Testis (tissue), 3 donors: Measurements from ENCODE around the gene LDLRAD4. TPM values are rescaled to one million over a fixed set of nuclear protein-coding genes. Genes with fewer than 3 reads are reported as not detected.

Experiments used
- DNase-seq: peaks from one replicate; pipeline ENCODE4 v3.0.0-alpha.2; 2019
- H3K27ac ChIP-seq, 2 donors: fragments of 200-600 bp; sonication (generic); one replicate each; pipeline ENCODE4 v1.5.1; 2019
- H3K27me3 ChIP-seq: fragments of 200-600 bp; sonication (generic); one replicate; pipeline ENCODE4 v1.5.1; 2019
- H3K36me3 ChIP-seq: fragments of 200-600 bp; sonication (generic); one replicate; pipeline ENCODE4 v1.5.1; 2017; ENCODE audit warnings: low read depth; ENCODE audit errors: missing control alignments
- H3K4me1 ChIP-seq: fragments of 200-600 bp; sonication (generic); one replicate; pipeline ENCODE4 v1.5.1; 2019
- H3K4me3 ChIP-seq, 2 donors: fragments of 200-600 bp; sonication (generic); one replicate each; pipeline ENCODE4 v1.5.1; 2017 to 2019
- H3K9me3 ChIP-seq: fragments of 200-600 bp; sonication (generic); one replicate; pipeline ENCODE4 v1.5.1; 2017
- CTCF ChIP-seq, 3 experiments: fragments of 450-650 bp in 2 of 3; fragments of 200-600 bp in 1 of 3; sonication (generic) in 1 of 3; IDR thresholded peaks; one replicate each; pipeline ENCODE4 v1.5.1; 2016 to 2019; ENCODE audit warnings: antibody characterized with exemption in 3 of 3, mild to moderate bottlenecking in 2 of 3, moderate library complexity in 1 of 3
- POLR2A ChIP-seq: fragments of 450-650 bp; IDR thresholded peaks from one replicate; pipeline ENCODE4 v1.6.1; 2017; ENCODE audit warnings: antibody characterized with exemption, mild to moderate bottlenecking, moderate library complexity
- WGBS, 2 donors: methylation state at CpG; one replicate each; pipeline ENCODE4 v1.1.5; 2018; 5-methylcytosine and 5-hydroxymethylcytosine counted together
- intact Hi-C: fragments of 100-400 bp; cut with DNase I; formaldehyde crosslinking; loops from one replicate; pipeline ENCODE4 v1.15.1; 2023; ENCODE audit warnings: low total_unique reads
- polyA plus RNA-seq: library from polyadenylated mRNA; stranded (reverse); fragments of 350-450 nt; fragmentation: Illumina TruSeq; extraction: RNeasy Lipid Tissue Mini Kit (QIAGEN cat#74804); gene quantifications from one replicate; pipeline ENCODE4 v1.2.3, GENCODE V29; 2014; ENCODE audit warnings: low read depth, low replicate concordance; ENCODE audit not compliant: insufficient read depth
- total RNA-seq, 2 donors: library from RNA; depleted of rRNA; stranded (reverse); fragments of >200 nt; gene quantifications; one replicate each; pipeline ENCODE4 v1.2.3, GENCODE V29; 2016

LDLRAD4 gene
- total and polyA plus RNA-seq, 3 donors from 2014 or later: 22.0 to 42.2 (median 25.9) TPM

DNA sequence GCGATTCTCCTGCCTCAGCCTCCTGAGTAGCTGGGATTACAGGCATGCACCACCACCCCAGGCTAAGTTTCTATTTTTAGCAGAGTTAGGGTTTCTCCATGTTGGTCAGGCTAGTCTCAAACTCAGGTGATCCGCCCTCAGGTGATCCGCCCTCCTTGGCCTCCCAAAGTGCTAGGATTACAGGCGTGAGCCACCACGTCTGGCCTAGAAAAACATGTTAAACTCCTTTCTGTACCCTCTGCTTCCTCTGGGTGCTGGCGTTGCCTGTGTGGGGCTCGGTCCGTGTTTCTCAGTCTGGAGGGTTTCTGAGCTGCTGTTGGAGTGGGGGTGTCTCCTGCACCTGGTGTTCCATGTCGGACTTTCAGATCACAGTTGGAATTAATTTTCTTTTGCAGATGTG is 17.9 kb downstream of the LDLRAD4 start:
- Histone ChIP-seq H3K4me1 (no peaks in the 10 kb centered on the region), H3K36me3 (no peaks in the 10 kb centered on the region), H3K27me3 (no peaks in the 10 kb centered on the region), H3K9me3 (no peaks in the 10 kb centered on the region), H3K27ac (no peak overlapping the region), H3K4me3 (no peak overlapping the region)
- 87 to 91% methylated on average over 9 of the region's 9 CpGs for WGBS, 2 donors
- intact Hi-C loops: no loop called here
- DNase-seq: no peak
- TF ChIP-seq POLR2A (no peak), CTCF (IDR thresholded peaks at IDR 0.05) (no peak)

DNA sequence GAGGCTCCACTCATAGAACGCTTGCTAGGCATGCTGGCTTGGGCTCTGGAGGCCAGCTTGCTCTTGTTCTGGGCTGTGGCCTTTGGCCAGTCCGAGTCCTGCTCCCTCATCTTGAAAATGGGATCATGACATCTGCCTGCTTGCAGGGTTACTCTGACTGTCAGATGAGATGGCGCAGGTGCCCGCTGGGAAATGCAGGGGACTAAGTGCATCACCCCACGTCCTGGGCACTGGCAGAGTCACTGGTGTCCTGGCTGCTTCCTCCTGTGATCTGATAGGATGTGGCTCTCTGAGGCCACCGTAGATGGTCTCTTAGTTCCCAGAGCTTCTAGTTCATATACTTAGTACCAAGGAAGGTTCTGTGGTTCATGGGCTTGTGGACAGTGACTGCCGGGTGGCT is 18.5 kb downstream of the LDLRAD4 start:
- H3K36me3 ChIP-seq: no peaks in the 10 kb centered on the region
- H3K27me3 ChIP-seq: no peaks in the 10 kb centered on the region
- WGBS, 2 donors: 85 to 93% methylated on average over 5 to 7 of the region's 7 CpGs
- intact Hi-C loops: no loop called here
- TF ChIP-seq CTCF (IDR thresholded peaks at IDR 0.05) (no peak), POLR2A (no peak)
- no peaks in the 10 kb centered on the region for H3K9me3 ChIP-seq
- H3K27ac ChIP-seq: no peak overlapping the region
- no peak overlapping the region for H3K4me3 ChIP-seq
- no peak for DNase-seq
- H3K4me1 ChIP-seq: no peaks in the 10 kb centered on the region

- Histone ChIP-seq H3K4me3 (no peak overlapping the region), H3K27me3 (no peaks in the 10 kb centered on the region), H3K4me1 (no peaks in the 10 kb centered on the region), H3K36me3 (no peaks in the 10 kb centered on the region), H3K9me3 (no peaks in the 10 kb centered on the region), H3K27ac (no peak overlapping the region)
- intact Hi-C loops: no loop called here
- no peak for DNase-seq
- TF ChIP-seq CTCF (IDR thresholded peaks at IDR 0.05) (no peak), POLR2A (no peak)
- WGBS, 2 donors: 77 to 95% methylated on average over 3 of the region's 3 CpGs
These were observed 19.1 kb downstream of the LDLRAD4 start for GRCh38 chr18:13237641-13238040.

DNA sequence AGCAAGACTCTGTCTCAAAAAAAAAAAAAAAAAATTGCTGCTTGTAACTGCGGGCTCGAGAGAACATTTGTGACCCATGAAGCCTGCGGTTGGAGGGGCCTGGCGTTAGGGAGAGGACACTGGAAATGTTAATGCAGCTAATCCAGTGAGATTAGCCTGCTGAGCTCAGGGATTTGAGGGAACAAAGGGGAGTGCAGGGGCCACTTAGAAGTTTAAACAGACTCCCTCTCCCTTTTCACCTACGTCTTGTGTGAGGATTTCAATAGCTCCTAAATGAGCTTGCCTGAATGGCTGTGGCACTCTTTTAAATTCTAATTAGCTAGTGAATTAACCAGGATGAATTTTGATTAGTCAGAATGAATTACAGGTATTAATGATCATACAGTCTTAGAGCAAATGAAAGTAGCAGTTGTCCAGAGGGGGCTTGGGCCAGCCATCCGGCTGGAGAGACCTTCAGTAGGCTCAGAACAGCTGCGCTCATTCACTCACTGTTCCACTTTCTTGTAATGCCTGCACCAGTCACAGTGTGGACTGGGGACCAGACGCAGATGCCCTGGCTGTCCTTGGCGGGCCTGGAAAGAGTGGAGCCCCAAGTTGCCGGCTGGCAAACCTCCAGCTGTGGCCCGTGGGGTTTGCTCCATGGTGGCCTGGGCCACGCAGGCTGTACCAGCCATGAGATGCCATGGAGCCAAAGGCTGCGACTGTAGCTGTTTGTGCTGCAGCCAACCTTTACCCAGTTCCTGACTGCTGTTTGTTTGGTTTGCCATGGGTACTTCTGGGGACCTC is 20.8 kb downstream of the LDLRAD4 start:
- 85 to 90% methylated on average over 11 to 13 of the region's 13 CpGs for WGBS, 2 donors
- no peak overlapping the region for H3K27ac ChIP-seq
- intact Hi-C loops: no loop called here
- no peak overlapping the region for H3K4me3 ChIP-seq
- H3K27me3 ChIP-seq: no peaks in the 10 kb centered on the region
- no peaks in the 10 kb centered on the region for H3K36me3 ChIP-seq
- DNase-seq: no peak
- TF ChIP-seq POLR2A (no peak), CTCF (IDR thresholded peaks at IDR 0.05) (no peak)
- H3K9me3 ChIP-seq: no peaks in the 10 kb centered on the region
- H3K4me1 ChIP-seq: no peaks in the 10 kb centered on the region
